NCI-H1417 (cell line): ENCODE results near the gene AIFM3.
"Not testable (repeated sequence)": the region's sequence is repeated elsewhere in the genome, so short reads cannot be mapped to it uniquely, and the experiment has no call there.

Experiments used
- DNase-seq, 3 experiments: peaks; one replicate each; lab custom pipeline; 2025; lab: John Stamatoyannopoulos, UW

AIFM3 gene

GRCh38 chr22:20940904-20941385, 26.1 kb upstream of the AIFM3 start:
- DNase-seq: no peak

GRCh38 chr22:20942203-20942902, 24.7 kb upstream of the AIFM3 start:
- not testable (repeated sequence) for DNase-seq

GRCh38 chr22:20943104-20943933, 23.7 kb upstream of the AIFM3 start:
- DNase-seq: no peak

DNA sequence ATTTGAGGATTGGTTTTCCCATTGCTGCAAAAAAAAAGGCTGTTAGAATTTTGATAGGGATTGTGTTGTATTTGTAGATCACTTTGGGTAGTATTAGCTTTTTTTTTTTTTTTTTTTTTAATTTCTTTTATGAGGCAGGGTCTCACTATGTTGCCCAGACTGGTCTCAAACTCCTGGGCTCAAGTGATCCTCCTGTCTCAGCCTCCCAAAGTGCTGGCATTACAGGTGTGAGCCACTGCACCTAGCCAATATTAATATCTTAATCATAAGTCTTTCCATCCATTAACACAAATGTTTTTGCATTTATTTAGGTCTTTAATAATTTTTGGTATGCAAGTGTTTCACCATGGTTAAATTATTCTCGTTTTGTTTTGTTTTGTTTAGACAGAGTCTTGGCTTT, 23.0 kb upstream of the AIFM3 start:
- DNase-seq: no peak

DNA sequence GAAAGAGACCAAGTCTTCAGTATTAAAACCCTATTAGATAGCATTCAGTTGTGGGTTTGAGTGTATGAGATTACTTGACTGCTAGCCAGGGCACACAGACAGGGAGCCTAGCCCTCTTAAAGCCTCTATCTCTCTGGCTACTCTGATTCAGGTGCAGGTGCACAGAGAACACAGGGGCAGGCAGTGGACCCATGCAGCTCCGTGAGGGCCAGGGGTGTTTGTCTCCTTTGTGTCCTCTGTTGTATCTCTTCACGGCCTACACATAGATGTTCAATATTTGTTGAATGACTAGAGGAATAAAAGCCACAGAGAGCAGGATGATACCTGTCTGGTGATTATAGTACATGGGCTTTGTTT, 21.5 kb upstream of the AIFM3 start:
- no peak for DNase-seq

GRCh38 chr22:20946080-20946986, 20.7 kb upstream of the AIFM3 start:
- DNase-seq: no peak

DNA sequence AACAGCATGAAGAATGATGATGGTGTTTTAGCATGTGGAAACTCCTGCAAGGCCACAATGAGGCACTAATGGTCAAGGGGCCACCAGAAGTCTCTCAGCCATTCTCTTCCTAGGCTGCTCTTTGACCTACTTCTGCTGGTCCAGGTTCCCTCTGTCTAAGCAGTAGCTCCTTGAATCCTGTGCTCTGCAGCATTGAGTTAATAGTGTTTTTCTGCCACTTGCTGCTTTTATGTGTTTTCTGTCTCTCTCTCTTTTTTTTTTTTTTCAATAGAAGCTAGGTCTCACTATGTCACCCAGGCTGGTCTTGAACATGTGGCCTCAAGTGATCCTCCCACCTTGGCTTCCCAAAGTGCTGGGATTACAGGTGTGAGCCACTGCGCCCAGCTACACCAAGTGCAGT, 20.1 kb upstream of the AIFM3 start:
- DNase-seq: no peak

- DNase-seq: no peak
Observed at GRCh38 chr22:20948450-20948849, 18.6 kb upstream of the AIFM3 start.

- DNase-seq: no peak
Observed at GRCh38 chr22:20948989-20949388, 18.1 kb upstream of the AIFM3 start.

DNA sequence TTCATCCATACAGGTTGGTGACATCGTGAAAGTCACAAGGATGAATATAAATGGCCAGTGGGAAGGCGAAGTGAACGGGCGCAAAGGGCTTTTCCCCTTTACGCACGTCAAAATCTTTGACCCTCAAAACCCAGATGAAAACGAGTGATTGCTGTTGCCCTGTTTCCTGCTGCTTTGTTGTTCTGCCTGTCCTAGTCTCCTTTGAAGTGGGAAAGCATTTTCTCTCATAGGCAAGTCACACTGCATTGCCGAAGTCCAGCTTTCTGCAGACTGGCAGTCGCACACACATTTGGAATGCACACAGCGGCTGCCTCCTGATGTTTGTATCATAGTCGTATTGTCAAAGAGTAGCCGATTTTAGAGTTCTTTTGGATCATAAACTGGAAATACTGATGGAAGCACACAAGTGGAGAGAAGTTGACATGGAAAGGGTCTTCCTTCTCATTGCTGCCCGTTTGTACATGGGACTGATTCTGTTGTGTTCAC, 17.3 kb upstream of the AIFM3 start:
- peak in 1 of 3 experiments; percentile 2 for DNase-seq

GRCh38 chr22:20951151-20951931, 15.7 kb upstream of the AIFM3 start:
- no peak for DNase-seq

GRCh38 chr22:20951932-20952380, 15.1 kb upstream of the AIFM3 start:
- DNase-seq: peak in 1 of 3 experiments; percentile 12

DNA sequence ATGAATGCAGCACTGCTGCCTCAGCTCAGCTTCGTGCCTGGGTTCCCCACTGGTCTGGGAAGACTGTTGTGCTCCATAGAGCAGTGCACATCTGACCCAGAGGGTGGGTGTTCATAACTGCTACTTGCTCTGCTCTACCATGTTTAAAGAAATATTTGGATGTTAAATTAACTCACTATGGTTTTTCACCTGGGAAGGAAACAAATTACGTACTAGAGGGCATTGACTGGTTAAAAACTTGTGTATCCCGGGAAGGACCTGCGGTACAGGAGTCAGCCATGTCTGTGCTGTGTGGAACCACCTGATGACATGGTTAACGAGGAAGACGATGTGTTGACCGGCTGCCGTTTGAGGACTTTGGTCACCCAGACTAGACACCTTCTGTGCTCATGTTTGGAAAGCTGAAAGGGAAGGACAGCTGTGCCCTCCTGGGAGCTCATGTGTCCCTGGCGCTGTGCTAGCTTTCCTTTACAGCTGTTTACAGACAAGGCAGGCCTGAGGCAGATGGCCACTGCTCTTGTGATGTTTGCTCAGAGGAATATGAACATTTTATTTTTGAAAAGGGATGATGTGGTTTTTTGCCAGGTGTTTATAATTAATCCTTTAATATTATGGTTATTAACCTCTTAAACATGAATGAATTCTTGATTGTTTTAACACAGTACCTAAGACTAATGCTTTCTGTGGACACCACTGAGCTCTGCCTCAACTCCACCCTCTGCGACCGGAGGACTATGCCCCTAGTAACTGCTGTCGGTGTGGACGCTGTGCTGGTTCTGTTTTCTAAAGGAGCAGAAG, 14.3 kb upstream of the AIFM3 start:
- peak in 2 of 3 experiments; percentile 14 to 69 for DNase-seq

- no peak for DNase-seq
Observed at GRCh38 chr22:20953342-20953608, 13.8 kb upstream of the AIFM3 start.

DNA sequence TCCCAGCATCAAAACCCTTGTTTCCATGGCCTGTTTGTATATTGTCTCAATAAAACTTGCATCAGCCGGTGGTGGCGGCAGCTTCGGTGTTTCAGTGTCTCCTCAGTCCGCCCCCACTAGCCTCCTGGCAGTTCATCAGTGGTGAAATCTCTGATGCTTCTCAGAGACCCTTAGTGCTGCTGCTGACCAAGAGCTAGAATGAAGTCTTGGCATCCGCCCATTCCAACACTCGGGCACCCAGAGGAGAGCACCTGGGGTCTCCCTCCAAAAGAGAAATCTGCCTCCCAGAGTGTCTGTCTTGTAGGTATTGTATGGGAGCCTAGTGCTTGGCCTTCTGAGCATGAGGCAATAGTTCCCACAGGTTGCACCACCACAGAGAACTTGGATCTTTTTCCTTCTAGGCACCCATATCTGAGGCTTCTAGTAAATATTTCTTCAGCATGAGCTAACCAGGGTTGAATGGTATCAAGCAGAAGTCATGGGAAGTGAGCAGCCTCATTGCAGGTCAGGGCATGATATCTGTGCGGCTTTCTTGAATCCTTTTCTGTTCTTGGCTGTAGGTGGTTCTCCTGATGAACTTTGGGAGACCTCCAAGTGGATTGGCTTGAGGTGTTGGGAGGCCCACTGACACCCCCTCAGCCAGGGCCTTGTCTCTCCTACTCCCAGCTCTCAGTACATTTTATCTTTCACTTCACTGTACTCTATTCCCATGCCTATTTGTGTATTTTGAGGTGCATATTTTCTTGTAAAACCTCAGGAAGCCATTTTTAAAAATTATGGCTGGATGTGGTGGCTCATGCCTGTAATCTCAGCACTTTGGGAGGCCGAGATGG, 13.2 kb upstream of the AIFM3 start:
- no peak for DNase-seq

GRCh38 chr22:20955548-20955947, 11.5 kb upstream of the AIFM3 start:
- DNase-seq: no peak

DNA sequence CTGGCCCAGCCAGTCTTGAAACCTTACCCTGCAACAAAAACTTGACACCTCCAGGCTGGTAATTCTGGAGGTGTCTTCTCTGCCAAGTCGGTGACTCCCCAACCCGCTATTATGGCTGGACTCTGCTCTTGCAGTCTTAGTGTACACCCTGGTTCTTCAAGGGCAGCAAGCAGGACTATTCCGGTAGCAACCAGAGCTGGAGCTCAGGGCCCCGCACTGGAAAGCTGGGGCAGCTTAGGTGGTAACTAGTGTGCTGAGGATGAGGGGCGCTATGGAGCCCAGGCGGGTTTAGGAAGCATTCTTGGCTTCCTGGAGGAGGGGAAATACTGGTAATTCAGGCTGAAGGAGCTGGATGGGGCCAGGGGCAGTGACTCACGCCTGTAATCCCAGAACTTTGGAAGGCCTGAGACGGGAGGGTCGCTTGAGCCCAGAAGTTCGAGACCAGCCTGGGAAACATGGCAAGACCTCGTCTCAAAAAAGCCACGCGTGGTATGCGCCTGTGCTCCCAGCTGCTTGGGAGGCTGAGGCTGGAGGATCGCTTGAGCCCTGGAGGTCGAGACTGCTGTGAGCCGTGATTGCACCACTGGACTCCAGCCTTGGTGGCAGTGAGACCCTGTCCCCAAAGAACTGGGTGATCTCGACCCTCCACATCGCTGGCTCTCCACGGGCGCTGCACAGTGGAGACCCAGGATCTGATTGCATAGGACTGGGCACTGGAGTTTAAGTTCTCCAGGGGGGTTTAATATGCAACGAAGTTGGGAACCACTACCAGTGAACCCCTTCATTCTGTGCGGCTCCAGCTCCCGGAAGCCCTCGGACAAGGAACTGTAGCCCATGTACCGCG, 10.6 kb upstream of the AIFM3 start:
- DNase-seq: no peak

DNA sequence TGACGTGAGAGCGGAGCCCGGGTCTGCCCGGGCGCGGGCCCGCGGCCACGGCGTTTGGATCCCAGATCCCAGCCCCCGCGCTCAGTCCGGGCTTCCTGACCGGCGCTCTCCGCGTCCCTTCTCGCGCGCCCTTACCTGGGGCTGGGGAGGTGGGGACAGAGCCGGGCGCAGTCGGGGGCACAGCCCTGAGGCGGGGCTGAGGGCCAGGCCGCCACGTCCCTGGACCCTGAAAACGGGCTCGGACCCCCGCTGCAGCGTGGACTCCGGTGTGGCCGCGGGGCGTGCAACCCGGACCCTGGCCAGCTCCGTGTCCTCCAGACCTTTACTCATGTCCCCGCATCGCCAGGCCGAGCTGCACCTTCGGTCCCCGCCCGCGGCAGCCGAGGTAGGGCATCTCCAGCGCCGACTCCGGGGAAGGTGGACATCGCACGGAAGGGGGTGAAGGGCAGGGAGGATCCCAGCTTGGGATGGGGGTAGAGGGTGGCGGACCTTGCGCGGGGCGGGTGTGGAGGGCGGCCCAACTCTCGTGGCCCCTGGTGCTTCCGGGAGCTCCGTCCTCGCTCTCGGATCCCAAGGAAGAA, 9.9 kb upstream of the AIFM3 start:
- DNase-seq: no peak
